Stimulated activated CD4-positive, alpha-beta T cell treated with anti-CD3 and anti-CD28 coated beads, Interleukin-1b, Interleukin-23, amount 100 ng/mL, for 4 hours (primary cell): Measurements from ENCODE around the gene TPK1.

ENCODE experiments used
- DNase-seq, 2 donors: peaks; one replicate each; pipeline ENCODE4 v3.0.0-alpha.2; 2020; ENCODE audit warnings: low read depth in 2 of 2

The TPK1 gene

DNA sequence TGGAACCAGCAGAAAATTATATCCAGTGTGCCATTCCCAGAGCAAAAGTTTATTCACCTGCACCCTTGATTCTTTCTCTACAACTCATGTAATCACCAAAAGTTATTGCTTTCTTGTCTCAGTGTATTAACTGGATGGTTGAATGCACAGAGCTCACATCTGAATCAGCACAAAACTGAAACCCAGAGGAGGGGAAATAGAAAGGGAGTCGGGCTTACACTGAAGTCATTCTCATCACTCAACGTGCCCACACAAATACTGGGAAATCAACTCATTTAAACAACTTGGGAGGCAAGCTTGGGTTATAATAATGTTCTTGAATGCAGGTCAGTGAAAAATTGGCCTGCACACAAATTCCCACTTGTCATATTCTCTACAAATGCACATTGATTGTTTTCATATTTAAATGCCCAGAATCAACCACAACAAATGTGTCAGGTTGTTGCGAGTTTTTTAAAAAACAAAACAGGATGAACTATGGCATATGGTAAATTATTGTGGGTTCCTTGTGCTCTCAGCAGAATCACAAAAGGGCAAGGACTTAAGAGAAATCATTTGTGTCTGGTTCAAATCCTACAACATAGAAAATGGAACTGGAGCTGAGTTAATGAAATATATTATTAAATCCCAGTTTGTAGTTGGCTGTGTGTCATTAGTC is 306.5 kb downstream of the TPK1 start:
- DNase-seq = no peak

DNA sequence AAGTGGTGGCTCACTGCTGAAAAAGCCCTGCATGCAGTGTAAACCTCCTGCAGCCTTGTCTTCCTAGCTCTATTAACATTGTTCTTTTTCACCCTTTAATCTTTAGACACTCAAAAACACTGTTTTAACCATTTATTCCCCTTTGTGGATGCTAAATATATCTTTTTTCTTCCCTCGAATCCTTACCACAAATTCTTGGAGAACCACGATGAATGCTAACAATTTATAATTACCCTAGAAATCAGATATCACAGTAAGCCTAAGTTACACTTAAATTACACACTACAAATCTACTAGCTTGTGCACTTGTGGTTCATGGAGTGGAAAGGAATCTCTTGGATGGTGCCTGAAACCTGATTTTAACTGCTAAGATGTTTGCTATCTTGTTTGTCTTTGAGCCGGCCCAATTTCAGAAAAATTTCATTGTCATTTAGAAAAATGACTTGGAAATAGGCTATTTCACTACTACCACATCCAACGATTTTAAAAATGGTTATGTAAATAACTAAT is 307.3 kb downstream of the TPK1 start:
- no peak for DNase-seq

DNA sequence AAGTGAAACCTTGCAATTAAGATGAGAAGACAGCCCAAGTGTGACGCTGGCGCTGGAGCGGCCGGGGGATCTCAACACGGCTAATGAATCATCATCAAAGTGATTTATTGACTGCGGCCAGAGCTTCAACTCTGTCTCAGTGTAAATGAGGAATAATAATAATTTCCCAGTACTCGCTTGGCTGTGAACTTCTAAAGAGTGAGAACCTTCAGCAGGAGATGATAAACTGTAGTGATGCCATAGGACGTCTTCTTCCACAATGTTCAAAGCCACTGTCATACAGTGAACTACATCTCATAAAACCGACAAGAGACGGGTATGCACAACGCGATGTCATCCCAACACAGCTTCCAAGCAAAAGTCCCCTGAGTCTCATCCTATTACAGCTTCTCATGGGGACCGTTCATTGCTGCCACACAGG is 308.8 kb downstream of the TPK1 start:
- no peak for DNase-seq

DNA sequence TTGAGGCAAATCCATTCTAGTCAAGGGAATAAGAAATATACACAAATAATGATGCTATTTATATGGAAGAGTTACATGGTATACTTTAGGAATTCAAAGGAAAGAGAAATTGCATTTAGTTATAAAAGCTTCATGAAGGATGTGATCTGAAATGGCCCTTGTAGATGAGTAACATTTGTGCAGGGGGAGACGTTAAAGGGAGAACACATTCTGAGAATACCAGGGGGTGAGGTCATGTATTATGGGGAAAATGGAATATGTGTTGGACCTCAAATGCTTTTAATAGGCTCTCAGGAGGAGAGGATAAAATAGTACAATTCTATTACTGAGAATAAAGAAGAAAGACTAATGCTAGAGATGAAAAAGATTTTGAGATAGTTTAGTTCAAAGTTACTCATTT is 309.9 kb downstream of the TPK1 start:
- DNase-seq = no peak

DNA sequence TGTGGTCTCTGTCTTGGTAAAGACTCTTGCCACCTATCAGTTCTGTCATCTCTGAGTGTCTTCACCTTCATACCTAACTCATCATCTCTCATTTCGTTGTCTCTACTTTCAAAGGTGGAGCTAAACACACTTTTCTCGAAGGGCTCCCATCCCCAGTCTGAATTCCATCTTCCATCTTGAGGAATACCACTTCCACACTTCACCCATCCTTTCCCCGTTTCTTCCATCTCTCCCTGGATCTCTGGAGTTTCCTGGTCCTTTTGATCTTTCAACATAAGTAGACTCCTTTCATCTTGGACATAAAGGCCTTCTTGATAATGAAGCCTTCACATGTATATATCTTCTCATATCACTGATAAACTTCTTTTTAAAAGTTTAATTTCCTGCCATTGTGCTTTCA is 311.6 kb downstream of the TPK1 start:
- DNase-seq = no peak

DNA sequence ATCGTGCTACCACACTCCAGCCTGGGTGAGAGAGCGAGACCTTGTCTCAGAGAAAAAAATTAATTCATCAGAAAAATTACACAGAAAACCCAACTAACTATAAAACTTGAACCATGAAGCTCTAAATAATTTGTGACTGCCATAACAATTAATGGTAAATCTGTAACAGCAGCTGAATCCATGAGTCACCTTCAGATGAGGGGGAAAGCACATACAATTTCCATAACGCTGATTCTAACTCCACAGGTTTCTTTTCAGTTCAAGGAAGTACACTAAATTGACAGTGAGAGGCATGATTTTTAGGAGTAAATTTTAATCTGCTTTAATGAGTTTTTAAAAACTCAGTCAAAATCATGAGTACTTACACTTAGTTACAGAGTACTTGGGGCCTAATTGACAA is 312.2 kb downstream of the TPK1 start:
- no peak for DNase-seq

DNA sequence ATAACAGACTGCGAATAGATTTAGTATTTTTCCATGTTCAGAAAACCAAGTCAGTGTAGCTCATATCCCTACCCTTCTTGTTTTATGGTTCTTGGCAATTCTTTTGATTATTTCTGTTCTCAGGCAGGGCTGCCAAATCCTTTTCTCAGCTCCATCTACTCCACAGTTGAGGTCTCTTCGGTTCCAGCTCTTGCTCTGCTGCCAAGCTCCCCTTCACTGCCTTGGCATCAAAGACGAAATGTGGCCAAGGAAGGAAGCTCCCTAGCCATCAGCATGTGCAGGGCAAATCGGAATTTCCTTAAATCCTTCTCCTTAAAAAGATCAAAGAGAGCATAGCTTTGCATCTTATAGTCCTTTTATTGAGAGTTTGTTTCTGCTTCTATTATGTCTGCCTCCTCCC is 315.9 kb downstream of the TPK1 start:
- no peak for DNase-seq

DNA sequence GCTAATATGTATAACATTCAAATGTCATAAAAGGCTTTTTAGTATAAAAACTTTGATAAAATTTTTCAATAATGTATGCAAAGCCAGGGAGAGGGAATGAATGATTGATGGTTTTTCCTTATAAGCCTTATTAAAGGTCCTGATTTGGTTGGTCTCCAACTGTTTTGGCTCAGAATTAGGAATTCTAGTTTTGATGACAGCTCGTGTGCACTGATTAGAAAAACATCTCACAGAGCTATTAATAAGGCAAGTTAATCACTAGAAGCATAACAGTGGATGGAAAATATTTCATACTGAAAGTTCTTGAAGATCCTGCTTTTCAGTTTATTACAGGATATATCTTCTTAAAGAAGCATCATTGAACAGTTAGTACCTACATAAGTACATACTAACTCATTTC is 317.5 kb downstream of the TPK1 start:
- DNase-seq = no peak

DNA sequence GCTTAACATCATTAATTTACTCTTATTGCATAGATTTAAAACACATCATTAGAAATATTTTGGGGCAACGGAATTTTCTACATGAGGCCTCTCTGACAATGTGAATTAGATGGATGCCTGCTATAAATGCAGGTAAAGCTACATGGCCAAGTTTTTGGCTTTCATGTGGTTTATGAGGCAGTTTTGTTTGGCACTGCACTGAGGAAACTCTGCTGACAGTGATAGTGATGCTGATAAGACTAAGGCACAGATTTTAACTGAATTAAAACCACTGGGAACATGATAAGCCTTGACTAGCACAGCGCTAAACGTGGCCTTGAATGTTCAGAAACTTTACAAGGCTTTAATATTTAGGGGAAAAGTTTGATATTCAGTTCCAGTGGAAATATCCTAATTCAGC is 318.1 kb downstream of the TPK1 start:
- no peak for DNase-seq

DNA sequence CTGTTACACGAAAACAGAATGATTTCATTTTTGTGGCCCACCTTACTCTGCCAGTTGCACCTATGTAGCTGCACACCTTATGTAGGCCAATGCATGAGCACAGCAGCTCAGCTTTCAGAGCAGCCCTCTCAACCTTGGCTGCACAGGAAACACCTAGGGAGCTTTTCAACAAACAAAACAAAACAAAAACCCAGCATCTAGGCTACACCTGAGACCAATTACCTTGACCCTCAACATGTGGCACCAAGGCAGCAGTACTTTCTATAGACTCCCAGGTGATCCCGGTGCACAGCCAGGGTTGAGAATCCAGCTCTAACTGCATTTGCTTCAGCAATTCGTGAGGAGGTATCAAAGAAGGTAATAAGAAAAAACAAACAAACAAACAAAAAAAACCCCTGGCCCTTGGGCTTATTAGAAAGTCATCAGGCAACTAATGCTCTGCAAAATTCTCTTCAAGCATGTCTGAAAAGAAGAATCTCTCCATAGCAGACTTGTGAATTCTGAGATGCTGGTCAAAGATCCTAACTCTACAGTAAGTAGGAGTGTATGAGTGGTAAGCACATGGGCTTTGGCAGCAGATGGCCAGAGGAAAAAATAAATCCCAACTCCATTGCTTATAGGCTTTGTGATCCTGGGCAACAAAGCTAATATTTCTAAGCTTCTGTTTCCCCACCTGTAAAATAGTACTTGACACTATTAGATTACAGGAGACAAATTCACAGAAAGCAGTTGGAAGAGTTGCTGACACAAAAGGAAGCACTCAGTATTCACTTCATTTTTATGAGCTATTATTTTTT is 318.9 kb downstream of the TPK1 start:
- DNase-seq = no peak

DNA sequence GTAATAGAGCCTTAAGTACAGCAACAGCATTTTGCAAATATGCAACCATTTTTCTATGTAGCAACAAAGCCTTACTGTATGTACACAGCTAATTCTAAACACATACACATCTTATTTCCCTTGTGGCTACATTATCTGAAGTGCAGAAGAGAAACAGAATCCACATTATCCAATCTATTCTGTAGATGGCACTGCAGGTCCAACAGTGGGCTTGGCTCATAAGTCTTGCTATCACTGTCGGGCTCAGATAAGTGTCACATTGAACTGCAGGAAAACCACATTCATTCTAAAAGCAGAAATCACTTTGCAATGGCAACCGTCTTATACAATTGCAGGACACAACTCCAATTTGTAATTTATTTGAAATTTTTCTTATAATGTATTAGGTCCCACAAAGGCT is 322.5 kb downstream of the TPK1 start:
- no peak for DNase-seq

DNA sequence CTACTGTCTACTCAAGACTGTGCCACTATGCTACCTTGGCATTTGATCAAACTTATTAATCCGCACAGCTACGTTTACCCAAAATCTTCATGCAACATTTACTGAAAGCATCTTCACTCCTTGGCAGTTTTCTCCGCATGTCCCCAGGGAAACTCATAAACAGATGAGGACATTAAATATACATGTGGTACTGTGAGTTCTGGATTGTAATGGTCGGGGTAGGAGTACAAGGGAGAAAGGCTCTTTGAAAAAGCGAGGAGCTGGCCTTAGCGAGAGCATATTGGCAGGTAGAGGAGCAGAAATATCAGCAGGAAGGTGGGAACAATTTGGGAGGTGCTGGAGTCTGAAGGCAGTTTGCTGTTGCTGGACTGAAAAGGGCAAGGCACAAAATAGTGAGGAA is 325.2 kb downstream of the TPK1 start:
- DNase-seq = no peak

DNA sequence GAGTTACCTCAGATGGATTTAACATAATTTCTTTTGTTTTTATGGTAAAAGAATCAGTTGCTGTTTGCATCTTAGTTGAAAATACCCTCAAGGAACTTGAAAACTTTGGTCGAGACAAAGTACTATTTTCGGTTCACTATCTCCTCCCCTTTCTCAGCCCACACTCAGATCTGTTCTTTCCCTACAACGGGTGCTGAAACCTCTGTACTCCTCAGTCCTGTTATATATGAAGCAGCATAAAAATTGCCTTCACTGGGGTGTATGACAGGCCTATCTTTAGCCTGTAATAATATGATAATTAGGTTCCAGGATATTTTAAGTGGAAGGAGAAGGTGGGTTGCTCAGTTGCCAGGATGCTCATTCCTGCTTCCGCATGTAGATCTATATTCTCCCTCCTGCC is 327.2 kb downstream of the TPK1 start:
- no peak for DNase-seq

DNA sequence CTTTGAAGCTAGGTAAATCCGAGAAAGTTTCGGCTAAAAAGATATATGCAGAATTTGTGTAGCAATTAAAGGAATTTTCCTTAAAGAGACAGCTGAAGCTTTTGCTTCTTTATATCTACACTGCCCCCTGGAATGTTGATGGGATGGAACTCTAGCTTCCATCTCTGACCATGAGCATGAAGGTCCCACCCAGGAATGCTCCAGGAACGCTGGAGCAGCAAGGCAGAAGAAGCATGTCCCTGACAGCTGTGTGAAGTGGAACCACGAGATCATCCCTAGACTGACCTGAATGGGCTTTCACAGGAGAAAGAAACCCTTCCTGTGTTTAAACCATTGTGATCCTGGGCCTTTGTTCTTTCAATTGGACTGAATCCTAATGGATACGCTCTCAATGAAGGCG is 332.6 kb downstream of the TPK1 start:
- DNase-seq = no peak

DNA sequence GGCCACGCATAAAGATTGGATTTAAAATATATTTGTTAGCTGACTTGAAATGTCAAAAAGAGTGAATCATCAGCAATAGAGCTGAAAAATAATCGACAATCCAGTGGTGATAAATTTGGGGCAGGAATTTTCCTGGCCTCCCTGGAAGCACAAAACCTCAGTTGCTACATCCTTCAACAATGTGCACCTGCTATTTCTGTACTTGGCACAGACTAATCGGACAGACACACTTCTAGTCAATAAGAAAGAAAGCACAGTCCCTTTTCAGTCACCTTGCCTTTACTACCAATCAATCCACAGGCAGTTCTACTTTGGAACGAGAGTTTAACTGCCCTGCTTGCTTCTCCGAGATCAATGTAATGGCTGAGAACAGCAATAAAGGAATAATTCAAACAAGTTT is 335.6 kb downstream of the TPK1 start:
- DNase-seq = no peak

DNA sequence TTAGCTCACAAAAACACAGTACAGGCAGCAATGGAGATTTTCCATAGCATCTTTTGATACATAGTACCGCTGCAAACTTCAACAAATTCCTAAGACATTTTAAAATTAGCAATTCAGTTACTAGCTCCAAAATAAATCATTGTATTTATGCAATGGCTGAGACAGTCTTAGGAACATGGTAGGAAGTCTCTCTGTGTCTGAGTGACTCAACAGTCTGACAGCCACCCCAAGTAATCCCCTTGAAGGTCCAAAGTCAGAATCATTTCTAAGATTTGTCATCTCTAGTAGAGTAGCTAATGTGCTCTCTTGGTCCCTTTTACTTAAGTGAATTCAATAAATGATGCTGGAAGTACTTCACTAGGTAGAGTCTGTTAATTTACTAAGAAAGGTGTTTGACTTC is 338.6 kb downstream of the TPK1 start:
- DNase-seq = no peak

DNA sequence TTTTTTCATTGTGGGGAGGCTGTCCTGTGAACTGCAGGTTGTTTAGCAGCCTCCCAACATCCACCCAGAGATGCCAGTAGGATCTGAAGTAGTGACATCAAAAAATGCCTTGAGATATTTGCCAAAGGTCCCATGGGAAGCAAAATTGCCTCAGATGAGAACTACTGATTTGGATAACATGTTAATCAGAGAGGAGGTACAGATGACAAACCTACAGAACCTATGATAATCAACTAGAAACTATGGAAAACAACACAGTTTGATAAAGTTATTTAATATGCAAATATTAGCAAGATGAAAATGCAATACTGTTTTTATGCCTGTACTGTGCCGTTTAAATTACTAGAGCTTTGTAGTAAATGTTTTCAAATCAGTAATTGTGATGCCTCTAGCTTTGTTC is 341.5 kb downstream of the TPK1 start:
- DNase-seq = no peak

DNA sequence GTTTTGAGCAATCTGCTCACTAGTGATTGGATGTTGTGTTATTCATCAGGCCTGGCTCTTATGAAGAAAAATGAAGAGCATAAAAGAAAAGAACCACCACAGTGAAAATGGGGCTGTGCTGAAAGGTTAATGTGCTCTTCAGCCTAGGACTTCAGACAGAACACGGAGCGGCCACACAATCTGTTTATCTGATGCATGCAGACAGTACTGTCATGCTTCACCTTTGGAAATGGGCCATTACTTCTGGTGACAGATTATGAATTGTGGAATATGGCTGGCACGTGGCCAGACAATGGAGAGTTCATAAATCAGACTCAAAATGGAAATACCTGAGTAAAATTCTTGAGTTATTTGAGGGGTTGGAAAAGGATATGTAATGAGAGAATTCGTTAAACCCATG is 346.3 kb downstream of the TPK1 start:
- DNase-seq = no peak

DNA sequence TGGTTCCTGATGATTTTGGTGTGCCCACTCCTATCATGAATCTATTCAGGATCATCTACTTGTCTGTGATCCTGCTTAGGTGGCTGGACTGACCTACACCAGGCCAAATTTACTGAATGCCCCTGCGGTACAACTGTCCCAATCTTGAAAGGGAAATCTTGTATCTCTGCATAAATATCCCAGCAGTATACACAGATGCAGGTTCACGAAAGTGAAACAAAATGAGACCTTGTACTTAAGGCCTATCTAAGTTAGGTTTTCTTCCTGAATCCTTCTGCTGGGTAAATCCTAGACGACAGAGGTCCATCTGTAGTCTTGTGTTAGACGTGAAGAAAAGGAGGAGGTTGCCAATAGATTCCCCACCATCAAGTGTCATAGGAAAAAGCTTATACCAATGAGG is 346.9 kb downstream of the TPK1 start:
- no peak for DNase-seq

DNA sequence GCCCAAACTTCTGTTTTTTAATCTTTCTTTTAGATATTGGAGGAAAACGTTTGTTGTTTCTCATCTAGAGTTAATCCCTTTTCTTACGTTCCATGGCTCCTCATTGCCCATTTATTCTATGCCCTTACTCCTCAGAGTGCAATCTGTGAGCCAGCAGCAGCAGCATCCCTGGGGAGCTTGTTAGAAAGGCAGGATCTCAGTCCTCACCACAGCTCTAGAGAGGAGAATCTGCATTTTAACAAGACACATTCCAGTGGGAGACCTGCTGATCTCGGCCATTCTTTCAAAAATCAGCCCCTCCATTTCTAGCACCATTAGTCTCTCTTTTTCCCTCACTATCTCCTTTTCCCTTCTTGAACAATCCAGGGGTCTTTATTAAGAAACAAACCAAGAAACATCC is 348.0 kb downstream of the TPK1 start:
- DNase-seq = no peak

DNA sequence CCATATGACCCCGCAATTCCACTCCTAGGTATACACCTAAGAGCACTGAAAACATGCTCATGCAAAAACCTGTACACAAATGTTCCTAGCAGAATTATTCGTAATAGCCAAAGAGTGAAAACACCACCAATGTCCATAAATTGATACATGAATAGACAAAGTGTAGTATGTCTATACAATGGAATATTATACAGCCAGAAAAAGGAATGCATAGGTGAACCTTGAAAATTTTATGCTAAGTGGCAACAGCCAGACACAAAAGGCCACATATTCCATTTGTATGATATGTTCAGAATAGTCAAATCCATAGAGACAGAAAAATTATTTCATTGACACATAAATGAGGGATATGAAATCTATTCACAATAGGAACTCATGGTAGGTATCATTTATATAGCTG is 351.4 kb downstream of the TPK1 start:
- no peak for DNase-seq

DNA sequence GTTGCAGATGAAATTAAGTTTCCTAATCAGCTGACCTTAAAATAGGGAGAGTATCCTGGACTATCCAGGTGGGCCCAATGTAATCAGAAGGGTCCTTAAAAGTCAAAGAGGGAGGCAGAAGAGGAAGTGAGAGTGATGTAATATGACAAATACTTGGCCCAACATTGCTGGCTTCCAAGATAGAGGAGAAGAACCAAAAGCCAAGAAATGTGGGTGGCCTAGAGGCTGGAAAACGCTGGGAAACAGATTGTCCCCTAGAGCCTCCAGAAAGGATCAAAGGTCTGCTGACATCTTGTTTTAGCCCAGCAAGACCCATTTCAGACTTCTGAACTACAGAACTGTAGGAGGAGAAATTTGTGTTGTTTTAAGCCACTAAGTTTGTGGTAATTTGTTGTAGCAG is 352.7 kb downstream of the TPK1 start:
- DNase-seq = no peak

DNA sequence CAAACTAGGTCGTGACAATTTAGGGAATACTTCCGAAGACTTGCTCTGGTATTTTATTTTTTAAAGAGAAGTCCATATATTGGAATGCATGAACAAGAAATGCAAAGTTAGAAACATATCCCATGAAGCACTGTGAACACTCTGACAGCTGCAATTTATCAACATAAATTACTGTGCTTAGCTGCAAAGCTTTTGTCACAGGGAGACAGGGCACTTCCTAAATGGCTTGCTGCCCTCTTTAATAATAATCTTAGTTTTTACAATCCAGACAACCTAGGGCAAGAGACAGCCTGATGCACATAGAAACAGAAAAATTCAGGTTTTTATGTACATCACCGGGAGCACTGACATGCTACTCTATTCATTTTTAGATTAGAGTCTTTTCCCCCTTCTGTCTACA is 354.0 kb downstream of the TPK1 start:
- DNase-seq = no peak

DNA sequence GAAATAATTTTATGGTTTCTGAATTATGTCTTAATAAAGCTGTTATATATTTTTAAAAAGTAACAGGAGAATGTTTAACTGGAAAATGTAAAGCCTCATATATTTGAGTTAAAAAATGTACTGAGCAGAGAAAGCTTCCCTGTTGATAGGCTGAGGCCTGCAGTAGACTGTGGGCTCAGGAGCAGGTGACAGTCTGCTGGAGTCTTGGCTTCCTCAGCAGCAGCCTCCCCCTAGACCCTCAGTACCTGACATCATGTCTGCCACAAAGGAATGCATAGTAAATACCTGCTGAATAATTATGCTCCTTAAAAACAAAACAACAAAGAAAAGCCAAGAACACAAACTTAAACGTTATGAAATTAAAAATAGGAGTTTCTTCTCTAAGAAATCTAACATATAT is 358.5 kb downstream of the TPK1 start:
- DNase-seq = no peak
